H9 (cell line): Measurements from ENCODE around the gene DIS3L2. TPM values are rescaled to one million over a fixed set of nuclear protein-coding genes. Genes with fewer than 3 reads are reported as not detected.
"Not testable (repeated sequence)": the region's sequence is repeated elsewhere in the genome, so short reads cannot be mapped to it uniquely, and the experiment has no call there.

ENCODE experiments used
- DNase-seq: peaks from one replicate; pipeline ENCODE4 v3.0.0-alpha.2; 2017
- H2AFZ ChIP-seq: one replicate; pipeline ENCODE4 v1.6.1; 2013; ENCODE audit warnings: mild to moderate bottlenecking, low read length, control low read depth, moderate library complexity
- H2AK5ac ChIP-seq: 2 replicates; pipeline ENCODE4 v1.6.1; 2013; ENCODE audit warnings: low read length, control low read depth, mixed read lengths; ENCODE audit not compliant: insufficient read length
- H2BK120ac ChIP-seq: one replicate; pipeline ENCODE4 v1.6.1; 2013; ENCODE audit warnings: low read depth, mild to moderate bottlenecking, low read length, control low read depth, inconsistent platforms; ENCODE audit not compliant: poor library complexity, severe bottlenecking
- H2BK12ac ChIP-seq: 2 replicates; pipeline ENCODE4 v1.6.1; 2013; ENCODE audit warnings: low read length, control low read depth, mixed read lengths, low read depth; ENCODE audit not compliant: insufficient read length
- H2BK15ac ChIP-seq: 2 replicates; pipeline ENCODE4 v1.6.1; 2013; ENCODE audit warnings: low read depth, low read length, control low read depth
- H2BK20ac ChIP-seq: one replicate; pipeline ENCODE4 v1.6.1; 2013; ENCODE audit warnings: low read depth, mild to moderate bottlenecking, low read length, control low read depth, inconsistent platforms; ENCODE audit not compliant: poor library complexity, severe bottlenecking
- H2BK5ac ChIP-seq: 2 replicates; pipeline ENCODE4 v1.6.1; 2013; ENCODE audit warnings: low read length, control low read depth, mixed read lengths; ENCODE audit not compliant: insufficient read length
- H3K14ac ChIP-seq: 2 replicates; pipeline ENCODE4 v1.6.1; 2013; ENCODE audit warnings: low read length, control low read depth; ENCODE audit not compliant: insufficient read depth
- H3K18ac ChIP-seq: 2 replicates; pipeline ENCODE4 v1.6.1; 2013; ENCODE audit warnings: low read depth, mild to moderate bottlenecking, mixed read lengths, low read length, control low read depth; ENCODE audit not compliant: insufficient read length
- H3K23ac ChIP-seq: 2 replicates; pipeline ENCODE4 v1.6.1; 2013; ENCODE audit warnings: low read length, control low read depth, mixed read lengths, low read depth; ENCODE audit not compliant: insufficient read length
- H3K23me2 ChIP-seq: 2 replicates; pipeline ENCODE4 v1.6.1; 2013; ENCODE audit warnings: low read depth, mild to moderate bottlenecking, mixed read lengths, low read length, control low read depth; ENCODE audit not compliant: insufficient read length, poor library complexity, severe bottlenecking
- H3K27ac ChIP-seq: 2 replicates; pipeline ENCODE4 v1.5.1; 2013; ENCODE audit warnings: low read length, control low read depth, mixed read lengths, low read depth; ENCODE audit not compliant: insufficient read length
- H3K27me3 ChIP-seq: 2 replicates; pipeline ENCODE4 v1.6.1; 2013; ENCODE audit warnings: low read length, control low read depth, inconsistent platforms; ENCODE audit not compliant: insufficient read depth
- H3K4ac ChIP-seq: 2 replicates; pipeline ENCODE4 v1.6.1; 2013; ENCODE audit warnings: low read depth, mild to moderate bottlenecking, control low read depth, inconsistent platforms, low read length, moderate library complexity
- H3K4me1 ChIP-seq: 2 replicates; pipeline ENCODE4 v1.6.1; 2013; ENCODE audit warnings: low read length, control low read depth, inconsistent platforms; ENCODE audit not compliant: insufficient read depth
- H3K4me2 ChIP-seq: 2 replicates; pipeline ENCODE4 v1.6.1; 2013; ENCODE audit warnings: low read length, control low read depth, mixed read lengths; ENCODE audit not compliant: insufficient read length, insufficient read depth
- H3K56ac ChIP-seq: 2 replicates; pipeline ENCODE4 v1.6.1; 2013; ENCODE audit warnings: low read depth, mild to moderate bottlenecking, mixed read lengths, low read length, control low read depth; ENCODE audit not compliant: insufficient read length
- H3K79me1 ChIP-seq: 2 replicates; pipeline ENCODE4 v1.6.1; 2013; ENCODE audit warnings: low read depth, mild to moderate bottlenecking, moderate library complexity, low read length, control low read depth, inconsistent platforms; ENCODE audit not compliant: insufficient read depth, poor library complexity, severe bottlenecking
- H3K79me2 ChIP-seq: 2 replicates; pipeline ENCODE4 v1.6.1; 2013; ENCODE audit warnings: low read length, control low read depth, inconsistent platforms; ENCODE audit not compliant: insufficient read depth
- H3K9ac ChIP-seq: 2 replicates; pipeline ENCODE4 v1.6.1; 2013; ENCODE audit warnings: low read length, control low read depth, mixed read lengths; ENCODE audit not compliant: insufficient read length; ENCODE audit errors: extremely low read depth
- H3K9me3 ChIP-seq: one replicate; pipeline ENCODE4 v1.6.1; 2013; ENCODE audit warnings: low read depth, low read length, inconsistent platforms; ENCODE audit not compliant: control insufficient read depth
- H3T11ph ChIP-seq: one replicate; pipeline ENCODE4 v1.6.1; 2013; ENCODE audit warnings: mild to moderate bottlenecking, low read length, control low read depth, inconsistent platforms
- H4K20me1 ChIP-seq: one replicate; pipeline ENCODE4 v1.6.1; 2013; ENCODE audit not compliant: control insufficient read depth, insufficient read length, insufficient read depth
- H4K5ac ChIP-seq: 2 replicates; pipeline ENCODE4 v1.6.1; 2013; ENCODE audit warnings: low read depth, mild to moderate bottlenecking, mixed read lengths, low read length, control low read depth; ENCODE audit not compliant: insufficient read length
- H4K8ac ChIP-seq: replicated peaks from 2 replicates; pipeline ENCODE4 v1.6.1; 2013; ENCODE audit warnings: low read length, control low read depth, mixed read lengths, low read depth; ENCODE audit not compliant: insufficient read length
- H4K91ac ChIP-seq: 2 replicates; pipeline ENCODE4 v1.6.1; 2013; ENCODE audit warnings: low read depth, mild to moderate bottlenecking, moderate library complexity, mixed read lengths, low read length, control low read depth; ENCODE audit not compliant: insufficient read length
- H3K27ac Mint-ChIP-seq, 3 experiments: 2 replicates in 2 of 3; 3 replicates in 1 of 3; pipeline ENCODE4 v1.8.0; 2020 to 2021; ENCODE audit warnings: mixed read lengths in 3 of 3, mild to moderate bottlenecking in 1 of 3, moderate library complexity in 1 of 3
- H3K27me3 Mint-ChIP-seq: 2 replicates; pipeline ENCODE4 v1.8.0; 2021; ENCODE audit warnings: low read depth, mild to moderate bottlenecking, moderate library complexity, mixed read lengths
- H3K36me3 Mint-ChIP-seq, 3 experiments: 2 replicates in 2 of 3; 3 replicates in 1 of 3; pipeline ENCODE4 v1.8.0; 2020 to 2021; ENCODE audit warnings: low read depth in 3 of 3, mixed read lengths in 3 of 3; ENCODE audit not compliant: insufficient read depth in 1 of 3
- H3K4me1 Mint-ChIP-seq, 2 experiments: 2 replicates each; pipeline ENCODE4 v1.8.0; 2020; ENCODE audit warnings: mixed read lengths in 2 of 2
- H3K4me3 Mint-ChIP-seq, 2 experiments: 2 replicates in 1 of 2; 3 replicates in 1 of 2; pipeline ENCODE4 v1.8.0; 2020 to 2021; ENCODE audit warnings: mild to moderate bottlenecking in 2 of 2, mixed read lengths in 2 of 2, moderate library complexity in 1 of 2
- H3K9me3 Mint-ChIP-seq, 2 experiments: 2 replicates in 1 of 2; 3 replicates in 1 of 2; pipeline ENCODE4 v1.8.0; 2020; ENCODE audit warnings: mild to moderate bottlenecking in 2 of 2, mixed read lengths in 2 of 2, moderate library complexity in 1 of 2
- WGBS: extraction: QIAGEN DNeasy Blood & Tissue Kit; methylation state at CpG from one replicate; pipeline ENCODE4 v1.1.7; 2013; ENCODE audit warnings: missing lambda C conversion rate, low lambda C conversion rate, mixed read lengths; ENCODE audit not compliant: insufficient read length; ENCODE audit errors: extremely low coverage; 5-methylcytosine and 5-hydroxymethylcytosine counted together
- total RNA-seq: library from RNA; stranded (reverse); gene quantifications from 2 replicates; pipeline ENCODE4 v1.2.1, GENCODE V29; 2021
- TF ChIP-seq, protein P1 (sequence below): fragments of 200-600 bp; sonication (generic); conservative IDR thresholded peaks from 3 replicates; pipeline ENCODE4 v1.8.0; 2021; ENCODE audit warnings: antibody characterized with exemption, mild to moderate bottlenecking

DIS3L2 gene
- total RNA-seq, 1 experiment from 2014 or later, result 28.1 TPM

DNA sequence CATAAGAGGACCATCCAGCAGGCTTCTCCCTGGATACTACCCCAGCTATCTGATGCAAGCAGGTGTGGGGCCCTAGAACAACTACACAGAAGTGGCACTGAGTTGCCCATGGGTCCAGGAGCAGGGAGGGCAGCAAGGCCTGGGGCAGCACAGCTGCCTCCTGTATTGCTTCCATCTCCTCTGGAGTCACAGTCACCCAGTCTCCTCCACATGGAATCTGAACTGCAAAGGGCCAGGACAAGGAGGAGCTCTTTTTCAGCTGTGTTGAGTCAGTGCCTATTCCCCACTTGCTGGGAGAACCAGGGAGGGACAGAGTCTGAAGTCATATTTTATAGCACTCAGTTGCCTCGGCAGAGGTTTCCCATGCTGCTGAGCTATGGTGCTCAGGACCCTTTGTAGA is 349.2 kb downstream of the DIS3L2 start:
- H3K4ac ChIP-seq, result no peak overlapping the region
- H3K56ac ChIP-seq, result no peak overlapping the region
- no peak overlapping the region for H4K8ac ChIP-seq
- H4K5ac ChIP-seq, result no peak overlapping the region
- H3K23me2 ChIP-seq, result no peaks in the 10 kb centered on the region
- no peak overlapping the region for H3T11ph ChIP-seq
- TF ChIP-seq, protein P1, sequence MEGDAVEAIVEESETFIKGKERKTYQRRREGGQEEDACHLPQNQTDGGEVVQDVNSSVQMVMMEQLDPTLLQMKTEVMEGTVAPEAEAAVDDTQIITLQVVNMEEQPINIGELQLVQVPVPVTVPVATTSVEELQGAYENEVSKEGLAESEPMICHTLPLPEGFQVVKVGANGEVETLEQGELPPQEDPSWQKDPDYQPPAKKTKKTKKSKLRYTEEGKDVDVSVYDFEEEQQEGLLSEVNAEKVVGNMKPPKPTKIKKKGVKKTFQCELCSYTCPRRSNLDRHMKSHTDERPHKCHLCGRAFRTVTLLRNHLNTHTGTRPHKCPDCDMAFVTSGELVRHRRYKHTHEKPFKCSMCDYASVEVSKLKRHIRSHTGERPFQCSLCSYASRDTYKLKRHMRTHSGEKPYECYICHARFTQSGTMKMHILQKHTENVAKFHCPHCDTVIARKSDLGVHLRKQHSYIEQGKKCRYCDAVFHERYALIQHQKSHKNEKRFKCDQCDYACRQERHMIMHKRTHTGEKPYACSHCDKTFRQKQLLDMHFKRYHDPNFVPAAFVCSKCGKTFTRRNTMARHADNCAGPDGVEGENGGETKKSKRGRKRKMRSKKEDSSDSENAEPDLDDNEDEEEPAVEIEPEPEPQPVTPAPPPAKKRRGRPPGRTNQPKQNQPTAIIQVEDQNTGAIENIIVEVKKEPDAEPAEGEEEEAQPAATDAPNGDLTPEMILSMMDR, result no peak
- no peak overlapping the region for H3K14ac ChIP-seq
- Mint-ChIP-seq H3K36me3 (peaks cover 6 to 19% (median 12%) of the 10 kb centered on the region in 3 experiments), H3K4me3 (no peak overlapping the region), H3K27me3 (no peaks in the 10 kb centered on the region; the same call in 1 of the 2 replicates), H3K27ac (no peak overlapping the region), H3K9me3 (peaks cover 10 to 21% of the 10 kb centered on the region in 2 experiments), H3K4me1 (peaks cover 7 to 10% of the 10 kb centered on the region in 2 experiments; a peak in 3 of 4 replicates)
- H3K27ac ChIP-seq, result no peak overlapping the region
- no peak overlapping the region for H2BK5ac ChIP-seq
- H3K27me3 ChIP-seq, result no peaks in the 10 kb centered on the region
- H2BK120ac ChIP-seq, result no peak overlapping the region
- WGBS, result no CpG with 5 or more reads among the region's 1 CpG
- no peak overlapping the region for H2AK5ac ChIP-seq
- H3K9ac ChIP-seq, result no peak overlapping the region
- H2BK15ac ChIP-seq, result no peak overlapping the region
- H3K23ac ChIP-seq, result no peak overlapping the region
- no peaks in the 10 kb centered on the region for H3K79me1 ChIP-seq
- H2BK20ac ChIP-seq, result no peak overlapping the region
- H2AFZ ChIP-seq, result no peak overlapping the region
- DNase-seq, result no peak
- no peak overlapping the region for H3K18ac ChIP-seq
- no peaks in the 10 kb centered on the region for H3K9me3 ChIP-seq
- H4K20me1 ChIP-seq, result no peaks in the 10 kb centered on the region
- H3K4me2 ChIP-seq, result no peak overlapping the region
- H3K4me1 ChIP-seq, result no peaks in the 10 kb centered on the region
- no peak overlapping the region for H4K91ac ChIP-seq
- no peaks in the 10 kb centered on the region for H3K79me2 ChIP-seq
- no peak overlapping the region for H2BK12ac ChIP-seq

DNA sequence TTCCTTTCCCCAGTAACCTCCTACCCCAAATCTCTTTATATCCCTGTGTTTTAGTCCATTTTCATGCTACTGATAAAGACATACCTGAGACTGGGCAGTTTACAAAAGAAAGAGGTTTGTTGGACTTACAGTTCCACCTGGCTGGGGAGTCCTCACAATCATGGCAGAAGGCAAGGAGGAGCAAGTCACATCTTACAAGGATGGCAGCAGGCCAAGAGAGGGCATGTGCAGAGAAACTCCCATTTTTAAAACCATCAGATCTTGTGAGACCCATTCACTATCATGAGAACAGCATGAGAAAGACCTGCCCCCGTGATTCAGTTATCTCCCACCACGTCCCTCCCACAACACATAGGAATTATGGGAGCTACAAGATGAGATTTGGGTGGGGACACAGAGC is 352.1 kb downstream of the DIS3L2 start:
- not testable (repeated sequence) for H3K79me2 ChIP-seq, H3K4me3 Mint-ChIP-seq
- peaks cover 20 to 25% of the 10 kb centered on the region in 2 experiments for H3K4me1 Mint-ChIP-seq

More for the DNA sequence above, 352.1 kb downstream of the DIS3L2 start:
- not testable (repeated sequence) for H2BK12ac ChIP-seq, H4K91ac ChIP-seq, H2BK120ac ChIP-seq, H2BK20ac ChIP-seq, H3T11ph ChIP-seq, H4K20me1 ChIP-seq, H2BK5ac ChIP-seq, H3K27me3 ChIP-seq, H3K27ac Mint-ChIP-seq, H4K8ac ChIP-seq, H3K9ac ChIP-seq, H3K9me3 ChIP-seq, H3K79me1 ChIP-seq, H3K27ac ChIP-seq, H3K27me3 Mint-ChIP-seq, DNase-seq, H3K23ac ChIP-seq, H2BK15ac ChIP-seq, H3K4ac ChIP-seq, H2AK5ac ChIP-seq, H3K4me1 ChIP-seq, H2AFZ ChIP-seq, H3K23me2 ChIP-seq, H3K56ac ChIP-seq, H3K14ac ChIP-seq, H3K4me2 ChIP-seq, H3K18ac ChIP-seq, H4K5ac ChIP-seq
- Mint-ChIP-seq H3K36me3 (peaks cover 6 to 19% (median 12%) of the 10 kb centered on the region in 3 experiments), H3K9me3 (peaks cover 10 to 21% of the 10 kb centered on the region in 2 experiments)
- no CpG with 5 or more reads among the region's 2 CpGs for WGBS
